Heart left ventricle (tissue), 16 donors: ENCODE measurements around the gene CEP290. TPM values are rescaled to one million over a fixed set of nuclear protein-coding genes. Genes with fewer than 3 reads are reported as not detected.

Experiments
- ATAC-seq, 4 donors: fragments of 200-7000 bp; cut with Tn5 transposase; one replicate each; pipeline ENCODE4 v1.9.1; 2020 to 2022; ENCODE audit warnings: moderate library complexity in 4 of 4, mild to moderate bottlenecking in 3 of 4, moderate number of reproducible peaks in 1 of 4
- DNase-seq, 5 donors: peaks; one replicate each; pipeline ENCODE4 v3.0.0-alpha.2; 2020
- H3K27ac ChIP-seq, 12 donors: fragments of 200-600 bp; sonication (generic) in 4 of 12; one replicate each; pipeline versions ENCODE4 v1.5.0 to v1.8.0; 2016 to 2022; ENCODE audit warnings: mild to moderate bottlenecking in 2 of 12
- H3K27me3 ChIP-seq, 9 donors: fragments of 200-600 bp; sonication (generic) in 2 of 9; one replicate each; pipeline versions ENCODE4 v1.5.1 to v1.8.0; 2016 to 2022; ENCODE audit warnings: mild to moderate bottlenecking in 3 of 9
- H3K36me3 ChIP-seq, 9 donors: fragments of 200-600 bp; sonication (generic) in 2 of 9; one replicate each; pipeline versions ENCODE4 v1.5.0 to v1.8.0; 2018 to 2022; ENCODE audit warnings: mild to moderate bottlenecking in 2 of 9
- H3K4me1 ChIP-seq, 12 donors: fragments of 200-600 bp; sonication (generic) in 4 of 12; one replicate each; pipeline versions ENCODE4 v1.5.0 to v1.8.0; 2016 to 2022; ENCODE audit warnings: mild to moderate bottlenecking in 3 of 12
- H3K4me3 ChIP-seq, 12 donors: fragments of 200-600 bp; sonication (generic) in 4 of 12; one replicate each; pipeline versions ENCODE4 v1.5.0 to v1.8.0; 2017 to 2022; ENCODE audit warnings: mild to moderate bottlenecking in 9 of 12, moderate library complexity in 4 of 12
- H3K9me3 ChIP-seq, 12 donors: fragments of 200-600 bp; sonication (generic) in 4 of 12; one replicate each; pipeline versions ENCODE4 v1.5.0 to v1.8.0; 2016 to 2022; ENCODE audit warnings: mild to moderate bottlenecking in 1 of 12
- CTCF ChIP-seq, 12 donors: fragments of 200-600 bp; sonication (generic) in 4 of 12; IDR thresholded peaks; one replicate each; pipeline versions ENCODE4 v1.5.0 to v1.8.0; 2018 to 2022; ENCODE audit warnings: antibody characterized with exemption in 12 of 12, mild to moderate bottlenecking in 5 of 12
- POLR2A ChIP-seq, 2 donors: fragments of 450-650 bp; IDR thresholded peaks; one replicate each; pipeline ENCODE4 v1.6.1; 2017; ENCODE audit warnings: antibody characterized with exemption in 2 of 2, mild to moderate bottlenecking in 2 of 2, moderate library complexity in 2 of 2
- WGBS, 4 donors: extraction: QIAGEN DNeasy Blood & Tissue Kit in 2 of 4; methylation state at CpG; one replicate each; pipeline versions ENCODE4 v1.1.5 to v1.1.7; 2013 to 2018; 5-methylcytosine and 5-hydroxymethylcytosine counted together
- intact Hi-C, 10 donors: fragments of 100-400 bp; cut with DNase I; formaldehyde crosslinking; loops; one replicate each; pipeline versions ENCODE4 v1.11.1 to v1.14.2; 2022
- polyA plus RNA-seq, 2 donors: library from polyadenylated mRNA; stranded (reverse); fragments of 200-250 nt; gene quantifications; one replicate each; pipeline ENCODE4 v1.2.3, GENCODE V29; 2013
- total RNA-seq, 9 donors: library from RNA; depleted of rRNA in 2 of 9; stranded (reverse); fragments of >200 nt in 2 of 9; fragmentation: NEBNext Ultra II Directional in 3 of 9; extraction: Animal tissue kit (Norgen Biotek cat#: 25700) in 3 of 9; gene quantifications; one replicate each; pipeline versions ENCODE4 v1.1.0 to v1.2.4, GENCODE V29; 2016 to 2023
- donor health status: ischemic (EF 13 %, LVEDD 7.1; RV severe dilation, severe dysfunction).
- donor health status: healthy with polysubstance abuse.
- donor health status: DM: no; HTN: yes; CAD: no.
- donor health status: DM: no; HTN: no; CAD: no.
- donor health status: ischemic (EF 25% LVEDD 6.9; RV normal size, moderate dysfunction).
- donor health status: ischemic (EF 25% LVEDD 5.7; RV mildly dilated, moderate dysfunction).
- donor health status: healthy.
- donor health status: DM: yes; HTN: yes; CAD: no.
- donor health status: ischemic (EF 35%, LVEDD 5.7; RV mildly dilated, moderate dysfunction).
- donor health status: nonischemic (EF 11% LVEDD 7.7; RV severe dilation, severe dysfunction).
- donor health status: DM: yes; HTN: yes; CAD: no.
- donor health status: PGD.
- donor health status: ischemic (EF 29% LVEDD 5.4; RV normal size, mild dysfunction).
- donor health status: nonischemic (EF 23%, LVEDD 6.1; RV moderate dilation, normal function).

Gene CEP290
- total and polyA plus RNA-seq, 11 donors: 3.0 to 11.1 (median 7.4) TPM

GRCh38 chr12:88167384-88167783 lies 25.5 kb upstream of the CEP290 start:
- intact Hi-C loops: no loop called here
- TF ChIP-seq CTCF (IDR thresholded peaks at IDR 0.05) (no peak), POLR2A (IDR thresholded peaks at IDR 0.05) (no peak)
- no peaks in the 10 kb centered on the region for H3K9me3 ChIP-seq
- WGBS, 4 donors: 95 to 97% (median 96%) methylated on average over 2 of the region's 2 CpGs
- peaks cover 0 to 3% (median 0%) of the 10 kb centered on the region in 12 donors for H3K4me1 ChIP-seq
- H3K27ac ChIP-seq: no peak overlapping the region
- DNase-seq: no peak
- no peak overlapping the region for H3K4me3 ChIP-seq
- H3K27me3 ChIP-seq: no peaks in the 10 kb centered on the region
- peaks cover 0 to 84% (median 33%) of the 10 kb centered on the region in 9 donors for H3K36me3 ChIP-seq
- no peak for ATAC-seq

GRCh38 chr12:88166179-88166578 lies 24.3 kb upstream of the CEP290 start:
- WGBS, 4 donors: 78 to 85% (median 84%) methylated on average over 1 of the region's 1 CpG
- Histone ChIP-seq H3K27me3 (no peaks in the 10 kb centered on the region), H3K36me3 (peaks cover 0 to 86% (median 37%) of the 10 kb centered on the region in 9 donors), H3K4me1 (no peaks in the 10 kb centered on the region), H3K4me3 (no peak overlapping the region), H3K27ac (no peak overlapping the region), H3K9me3 (no peaks in the 10 kb centered on the region)
- DNase-seq (no peak), ATAC-seq (no peak)
- intact Hi-C loops: no loop called here
- no peak for TF ChIP-seq POLR2A (IDR thresholded peaks at IDR 0.05)
- no peak for TF ChIP-seq CTCF (IDR thresholded peaks at IDR 0.05)

- 96 to 100% (median 97%) methylated on average over 2 of the region's 2 CpGs for WGBS, 4 donors
Observed at GRCh38 chr12:88163371-88163770, 21.5 kb upstream of the CEP290 start.

GRCh38 chr12:88156075-88156654 lies 14.3 kb upstream of the CEP290 start:
- Histone ChIP-seq H3K27ac (no peak overlapping the region), H3K4me1 (no peaks in the 10 kb centered on the region), H3K4me3 (no peak overlapping the region), H3K27me3 (no peaks in the 10 kb centered on the region), H3K9me3 (no peaks in the 10 kb centered on the region), H3K36me3 (peaks cover 0 to 43% (median 9%) of the 10 kb centered on the region in 9 donors)
- intact Hi-C loops: loop anchor here in 5 of 10 donors (10.0 kb wide), 2 partner anchors 839 to 849 kb away; no protein-coding TSS in a partner anchor
- TF ChIP-seq POLR2A (IDR thresholded peaks at IDR 0.05) (no peak), CTCF (IDR thresholded peaks at IDR 0.05) (no peak)
- WGBS, 4 donors: 94 to 100% (median 96%) methylated on average over 1 of the region's 1 CpG
- no peak for ATAC-seq
- no peak for DNase-seq

More at GRCh38 chr12:88163371-88163770, 21.5 kb upstream of the CEP290 start:
- Histone ChIP-seq H3K27ac (no peak overlapping the region), H3K4me3 (no peak overlapping the region), H3K4me1 (no peaks in the 10 kb centered on the region), H3K36me3 (peaks cover 0 to 81% (median 40%) of the 10 kb centered on the region in 9 donors), H3K9me3 (no peaks in the 10 kb centered on the region), H3K27me3 (no peaks in the 10 kb centered on the region)
- intact Hi-C loops: no loop called here
- DNase-seq: no peak
- ATAC-seq: no peak
- TF ChIP-seq CTCF (IDR thresholded peaks at IDR 0.05) (no peak), POLR2A (IDR thresholded peaks at IDR 0.05) (no peak)
